ENCODE data around the gene STPG1.

GRCh38 chr1:24336075-24336474, 77.5 kb downstream of the STPG1 start:
- TF ChIP-seq CTCF (IDR thresholded peaks at IDR 0.05; ENCODE audit: borderline replicate concordance, extremely low read depth, low read length, poor library complexity, severe bottlenecking) = no peak
- no peak for TF ChIP-seq EZH2 (IDR thresholded peaks at IDR 0.05; ENCODE audit: borderline replicate concordance, low read depth, low read length, severe bottlenecking)
